DMS53 treated with DMSO at 0.1 percent for 48 hours (cell line): ENCODE measurements around the gene ZSWIM8.
"Not testable (repeated sequence)": the region's sequence is repeated elsewhere in the genome, so short reads cannot be mapped to it uniquely, and the experiment has no call there.

Experiments
- DNase-seq: peaks from one replicate; lab custom pipeline; 2025; ENCODE audit not compliant: unreplicated experiment; lab: John Stamatoyannopoulos, UW

The ZSWIM8 gene

DNA sequence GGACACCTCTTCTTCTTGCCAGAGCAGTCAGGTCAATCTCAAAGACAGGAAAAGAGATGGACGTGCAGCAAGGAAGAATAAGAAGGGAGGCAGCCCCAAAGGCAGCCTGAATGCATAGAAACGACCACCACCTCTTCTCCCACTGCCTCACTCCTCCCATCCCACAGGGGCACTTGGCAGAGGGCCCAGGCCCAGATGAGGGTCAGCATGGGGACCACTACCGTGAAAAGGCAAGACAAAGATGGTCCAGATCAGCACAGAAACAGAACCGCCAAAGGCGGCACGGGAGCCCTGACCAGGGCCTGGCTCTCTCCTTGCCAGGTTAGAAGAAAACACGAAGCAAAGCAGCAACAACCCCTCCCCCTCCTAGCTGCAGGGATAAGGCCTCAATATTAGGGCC is 27.9 kb downstream of the ZSWIM8 start:
- no peak for DNase-seq

- DNase-seq = no peak
These were observed 29.0 kb downstream of the ZSWIM8 start for GRCh38 chr10:73814276-73814895.

DNA sequence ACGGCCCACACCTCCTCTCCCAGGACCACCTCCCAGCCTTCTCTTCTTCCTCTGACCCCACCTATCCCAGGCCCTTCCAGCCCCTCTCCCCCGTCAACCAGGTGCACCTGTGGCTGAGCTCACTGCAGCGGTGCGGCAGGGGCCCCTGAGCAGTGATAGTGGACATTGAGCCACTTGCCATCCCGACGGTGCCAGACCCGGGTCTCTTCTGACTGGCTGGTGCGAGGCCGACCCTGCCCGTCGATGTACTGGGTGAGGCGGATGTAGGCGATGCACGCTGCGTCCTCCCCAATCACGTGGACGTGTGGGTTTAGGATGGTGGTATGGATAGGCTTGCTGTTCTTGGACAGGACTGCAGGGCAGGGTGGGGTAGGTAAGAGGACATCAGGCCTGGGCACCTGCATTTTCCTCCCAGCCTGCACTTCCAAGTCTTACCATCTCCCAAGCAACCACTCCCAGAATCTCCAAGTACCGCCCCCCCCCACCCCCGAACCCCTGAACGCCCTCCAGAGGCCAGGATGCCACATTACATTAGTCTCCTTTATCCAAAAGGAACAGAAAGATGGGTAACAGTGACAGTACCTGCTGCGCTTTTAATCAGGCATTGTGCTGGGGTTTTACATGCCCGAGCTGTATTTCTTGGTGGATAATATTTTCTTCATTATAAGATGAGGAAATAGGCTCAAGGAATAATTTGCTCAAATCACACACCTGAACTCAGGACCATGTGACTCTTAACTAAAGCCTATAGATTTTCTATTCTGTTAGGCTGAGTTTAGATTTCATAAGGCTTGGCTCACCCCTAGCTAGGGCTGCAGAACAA is 29.7 kb downstream of the ZSWIM8 start:
- DNase-seq = no peak

DNA sequence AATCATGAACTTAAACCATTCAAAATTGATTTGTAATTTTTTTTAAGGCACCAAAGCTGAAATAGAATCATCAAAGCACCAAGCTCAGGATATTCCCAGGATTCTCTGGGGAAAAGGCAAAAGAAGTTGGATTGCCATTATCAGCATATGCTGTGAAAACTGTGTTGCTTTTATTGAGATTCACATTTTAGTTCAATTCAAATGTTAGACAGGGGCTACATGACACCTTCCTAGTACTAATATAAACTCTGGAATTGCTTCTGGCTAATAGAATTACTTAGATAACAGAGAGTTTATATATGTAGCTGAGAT is 30.3 kb downstream of the ZSWIM8 start:
- DNase-seq = no peak

GRCh38 chr10:73816917-73817729 is 31.7 kb downstream of the ZSWIM8 start:
- no peak for DNase-seq

DNA sequence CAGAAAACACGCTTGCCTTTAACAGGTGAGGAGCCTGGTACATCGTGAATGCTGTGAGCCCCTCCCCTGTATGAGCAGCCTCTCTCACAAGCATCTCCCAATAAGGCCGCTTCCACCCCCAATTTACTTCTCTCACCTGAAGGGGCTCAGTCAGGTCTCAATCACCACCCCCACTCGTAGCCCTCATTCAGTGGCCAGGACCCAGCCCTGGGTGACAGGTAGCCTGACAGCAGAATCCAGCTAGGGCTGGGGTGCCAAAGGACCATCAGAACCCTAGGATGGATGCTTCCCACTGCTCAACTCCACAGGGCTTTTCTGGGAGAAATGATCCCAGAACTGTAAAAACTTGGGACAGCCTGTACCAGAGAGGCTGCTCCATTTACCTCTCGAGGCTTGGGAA is 32.4 kb downstream of the ZSWIM8 start:
- DNase-seq = no peak

- DNase-seq = no peak
These were observed 33.0 kb downstream of the ZSWIM8 start for GRCh38 chr10:73818402-73818801.

GRCh38 chr10:73819081-73819480 is 33.7 kb downstream of the ZSWIM8 start:
- no peak for DNase-seq

DNA sequence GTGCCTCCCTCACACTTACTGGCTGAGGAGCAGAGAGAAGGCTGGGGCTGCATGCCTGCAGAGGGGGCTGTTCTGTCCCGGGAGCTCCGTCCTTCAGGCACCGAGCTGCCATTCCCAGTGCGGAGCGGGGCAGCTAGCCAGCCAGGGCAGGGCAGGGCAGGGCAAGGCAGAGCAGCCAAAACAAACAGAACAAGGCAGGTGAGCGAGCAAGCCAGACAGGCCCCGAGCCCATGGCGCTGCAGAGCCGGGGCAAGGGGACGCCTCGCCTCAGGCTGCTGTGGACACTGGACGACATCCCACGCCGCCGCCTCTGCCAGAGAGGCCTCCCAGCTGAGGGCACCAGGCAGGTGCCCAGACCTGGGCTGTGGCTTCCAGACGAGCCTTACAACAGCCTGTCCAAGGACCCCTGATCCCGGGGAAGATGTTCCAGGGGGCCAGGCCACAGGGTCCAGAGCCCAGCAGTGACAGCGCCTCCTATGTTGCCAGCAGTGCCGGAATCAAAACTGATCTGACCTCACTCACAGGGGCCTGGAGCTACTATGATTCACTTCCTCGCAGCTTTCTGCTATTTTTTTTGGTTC is 34.2 kb downstream of the ZSWIM8 start:
- DNase-seq = no peak

DNA sequence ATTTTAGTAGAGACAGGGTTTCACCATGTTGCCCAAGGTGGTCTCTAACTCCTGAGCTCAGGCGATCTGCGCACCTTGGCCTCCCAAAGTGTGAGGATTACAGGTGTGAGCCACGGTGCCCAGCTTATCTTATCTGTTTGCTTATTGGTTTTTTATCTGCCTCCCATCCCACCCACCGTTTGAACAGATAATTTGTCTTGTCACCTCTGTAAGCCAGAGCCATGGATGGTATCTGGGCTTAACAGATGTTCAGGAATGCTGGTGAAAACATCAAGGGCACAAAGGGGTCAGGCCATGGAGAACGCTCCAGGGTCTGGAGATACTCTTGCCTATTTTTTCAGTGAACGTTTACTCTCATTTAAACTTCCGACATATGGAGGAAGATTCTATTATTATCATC is 38.0 kb downstream of the ZSWIM8 start:
- no peak for DNase-seq

- DNase-seq = no peak
These were observed 38.8 kb downstream of the ZSWIM8 start for GRCh38 chr10:73824146-73824725.

- DNase-seq = no peak
These were observed 42.1 kb downstream of the ZSWIM8 start for GRCh38 chr10:73827346-73828089.

- DNase-seq = no peak
These were observed 42.8 kb downstream of the ZSWIM8 start for GRCh38 chr10:73828161-73828560.

- DNase-seq = not testable (repeated sequence)
These were observed 43.7 kb downstream of the ZSWIM8 start for GRCh38 chr10:73829090-73829489.

GRCh38 chr10:73836427-73836980 is 51.1 kb downstream of the ZSWIM8 start:
- DNase-seq = no peak

GRCh38 chr10:73837072-73837471 is 51.7 kb downstream of the ZSWIM8 start:
- no peak for DNase-seq

DNA sequence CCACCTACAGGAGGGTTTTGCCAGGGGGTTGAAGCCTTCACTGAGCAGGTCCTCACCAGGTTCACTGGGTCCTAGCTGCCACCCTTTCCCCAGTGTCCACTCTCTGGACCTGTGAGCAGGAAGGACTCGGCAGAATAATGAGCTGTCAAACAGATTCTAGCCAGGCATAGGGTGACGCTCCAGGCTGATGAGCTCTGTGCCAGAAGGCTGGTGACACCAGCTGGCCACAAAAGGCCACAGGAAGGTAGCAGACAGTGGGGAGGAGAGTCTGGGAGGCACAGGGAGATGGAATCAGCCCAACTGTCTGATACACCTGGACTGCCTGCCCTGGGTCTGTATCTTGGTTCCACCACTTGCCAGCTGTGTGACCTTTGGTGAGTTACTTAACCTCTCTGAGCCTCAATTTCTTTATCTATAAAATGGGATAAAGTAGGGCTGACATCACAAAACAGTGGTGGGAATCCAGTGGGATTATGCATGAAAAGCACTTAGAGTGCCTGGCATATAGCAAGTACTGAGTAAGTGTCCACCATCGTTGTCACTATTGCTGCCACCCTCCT is 52.7 kb downstream of the ZSWIM8 start:
- DNase-seq = no peak

GRCh38 chr10:73838827-73839226 is 53.4 kb downstream of the ZSWIM8 start:
- DNase-seq = no peak

GRCh38 chr10:73839276-73839966 is 54.0 kb downstream of the ZSWIM8 start:
- DNase-seq = no peak
